GM15510 (cell line): ENCODE results near the gene AGAP1.

ENCODE experiments used
- POLR2A ChIP-seq: IDR thresholded peaks from 3 replicates; pipeline ENCODE4 v1.6.1; 2011; ENCODE audit warnings: borderline replicate concordance; ENCODE audit not compliant: insufficient read length; ENCODE audit errors: extremely low read depth

Gene AGAP1

DNA sequence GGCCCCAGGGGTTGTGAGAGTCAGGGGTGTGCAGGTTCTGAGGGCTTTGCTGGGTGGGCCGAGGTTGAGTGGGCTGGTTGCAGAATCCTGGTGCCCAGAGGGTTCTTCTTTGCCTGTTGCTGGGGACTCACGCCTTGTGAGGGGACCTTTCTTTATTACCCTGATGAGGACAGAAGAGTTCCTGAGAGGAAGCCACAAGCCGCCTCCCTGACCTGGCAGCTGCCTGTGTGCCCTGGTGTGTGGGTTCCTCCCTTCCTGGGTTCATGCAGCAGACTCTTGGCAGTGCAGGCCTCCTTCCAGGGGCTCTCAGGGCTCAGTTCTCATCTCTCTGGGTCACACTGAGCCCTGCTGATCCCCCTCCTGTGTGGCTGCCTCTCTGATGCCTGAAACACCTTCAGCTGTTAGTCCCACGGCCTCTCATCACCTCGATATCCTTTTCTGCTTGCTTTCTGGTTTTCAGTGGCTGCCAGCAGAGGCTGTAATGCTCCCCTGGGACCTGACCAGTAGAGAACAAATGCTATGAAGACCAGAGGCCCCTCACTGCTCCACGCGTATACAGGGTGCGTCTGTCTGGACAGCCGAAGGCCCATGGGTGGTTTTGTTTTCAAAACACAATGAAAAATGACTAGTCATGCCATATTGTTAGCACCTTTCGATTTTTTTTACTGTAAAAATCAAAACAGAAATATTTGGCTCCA lies 191.3 kb downstream of the AGAP1 start:
- no peak for TF ChIP-seq POLR2A

DNA sequence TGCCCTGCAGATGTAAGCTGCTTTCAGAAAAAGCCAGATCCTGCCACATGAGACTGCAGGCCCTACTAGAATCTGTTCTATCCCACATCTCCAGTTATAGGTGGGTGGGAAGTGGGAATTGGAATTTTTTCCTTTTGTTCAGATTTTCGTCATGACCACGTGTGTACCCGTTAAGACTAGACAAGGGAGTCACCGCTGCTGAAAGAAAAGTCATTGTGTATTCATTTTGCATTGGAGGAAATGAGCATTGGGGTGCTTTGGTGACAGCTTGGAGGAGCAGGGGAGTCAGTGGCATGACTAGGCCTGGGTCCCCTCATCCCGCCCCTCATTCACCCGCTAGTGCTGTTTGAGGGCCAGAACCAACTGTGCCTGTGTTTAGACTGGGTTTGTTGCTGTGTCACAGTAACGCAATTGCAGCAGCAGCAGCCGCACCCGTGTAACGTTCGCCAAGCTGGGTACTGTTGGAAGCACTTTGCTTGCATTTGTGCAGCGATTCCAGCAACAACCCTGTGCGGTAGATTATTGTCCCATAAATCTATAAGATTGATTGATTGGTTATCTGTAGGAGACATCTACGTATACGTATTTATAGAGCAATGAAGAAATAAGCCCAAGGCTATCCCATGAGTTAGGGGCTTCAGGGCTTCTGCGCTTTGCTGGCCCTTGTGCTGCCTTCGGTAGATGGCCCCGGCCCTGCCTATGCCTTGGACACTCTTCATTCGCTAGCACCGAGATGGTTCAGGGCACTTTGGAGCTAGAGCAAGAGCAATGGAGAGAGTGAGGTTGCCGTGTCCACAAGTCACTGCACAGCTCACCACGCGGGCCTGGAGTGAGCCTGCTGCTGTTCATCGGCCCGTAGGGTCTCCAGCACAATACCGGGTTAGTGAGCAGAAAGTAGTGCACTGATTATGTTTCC lies 194.9 kb downstream of the AGAP1 start:
- no peak for TF ChIP-seq POLR2A

DNA sequence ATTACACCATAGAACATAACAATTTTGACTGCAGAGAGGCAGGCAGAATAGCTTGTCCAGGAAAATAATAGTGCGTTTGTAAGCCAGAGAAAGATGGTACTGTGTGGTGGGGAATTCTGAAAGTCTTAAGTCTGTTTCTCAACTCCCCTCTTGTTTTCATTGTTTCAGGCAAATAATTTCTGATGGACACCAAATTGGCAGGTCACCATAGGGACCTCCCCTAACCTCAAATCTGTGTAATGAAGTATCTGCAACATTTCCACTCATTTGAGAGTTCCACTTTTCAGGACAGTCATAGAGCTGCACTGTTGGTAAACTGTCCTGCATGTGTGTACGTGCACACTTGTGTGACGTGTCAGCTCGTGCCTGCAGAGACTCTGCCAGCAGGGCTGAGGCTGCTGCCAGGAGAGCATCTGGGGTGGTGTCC lies 195.6 kb downstream of the AGAP1 start:
- no peak for TF ChIP-seq POLR2A

DNA sequence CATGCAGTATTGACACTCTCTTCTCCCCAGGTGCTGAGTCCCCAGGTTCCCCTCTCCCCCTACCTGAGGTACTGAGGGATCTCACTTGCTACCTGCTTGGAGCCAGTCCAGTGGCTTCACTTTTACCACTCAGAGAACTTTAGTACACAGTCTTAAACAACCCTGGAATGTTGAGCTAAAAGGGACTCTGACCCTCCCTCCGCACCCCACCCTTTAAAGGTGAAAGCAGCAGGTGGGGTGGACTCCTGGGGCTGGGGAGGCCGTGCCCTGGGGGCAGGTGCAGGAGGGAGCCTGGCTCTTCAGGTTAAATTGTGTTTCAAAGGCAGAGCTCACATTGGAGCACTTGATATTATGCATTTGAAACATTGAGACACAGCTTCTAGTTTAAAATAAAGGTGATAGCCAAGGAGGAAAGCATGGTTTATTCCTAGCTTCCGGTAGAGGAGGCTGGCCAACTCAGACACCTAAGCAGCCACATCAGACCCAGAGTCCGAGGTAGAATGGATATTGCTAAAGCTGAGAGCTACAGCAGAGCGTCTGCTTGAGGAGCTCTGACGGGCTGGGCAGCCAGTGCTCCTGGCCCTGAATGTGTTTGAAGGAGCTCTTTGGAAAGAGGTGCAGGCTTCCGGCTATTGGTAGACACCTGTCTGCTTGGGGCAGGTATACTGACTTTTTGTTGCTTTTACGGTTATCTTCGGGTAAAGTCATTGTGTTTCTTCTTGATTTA lies 196.4 kb downstream of the AGAP1 start:
- no peak for TF ChIP-seq POLR2A

DNA sequence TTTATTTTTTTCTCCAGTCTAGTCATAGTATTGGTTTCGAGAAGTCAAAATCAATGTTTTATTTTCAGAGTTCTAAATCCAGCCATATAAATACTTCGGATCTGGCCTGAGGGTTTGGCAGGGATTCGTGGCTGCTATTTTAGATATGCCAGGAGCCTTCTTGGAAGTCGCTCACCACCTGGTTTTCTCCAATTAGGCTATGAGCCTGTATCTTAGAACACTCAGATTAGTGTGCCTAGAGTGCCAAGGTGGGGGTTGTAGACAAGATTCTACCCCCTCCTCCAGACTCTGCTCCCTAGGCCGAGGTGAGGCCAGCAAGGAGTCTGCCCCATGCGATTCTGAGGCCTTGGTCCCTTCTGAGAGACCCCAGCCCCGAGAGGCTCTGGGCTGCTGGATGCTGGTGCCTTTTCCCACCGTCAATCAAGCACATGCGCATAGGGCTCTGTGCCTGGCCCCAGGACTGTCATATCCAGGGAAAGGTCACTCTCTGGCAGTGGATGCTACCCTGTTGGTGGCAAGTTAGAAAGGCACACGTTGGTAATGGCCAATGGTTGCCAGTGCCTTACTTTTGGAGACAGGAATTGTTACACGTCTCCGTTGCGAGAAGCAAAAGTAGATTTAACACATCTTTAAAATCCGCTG lies 197.1 kb downstream of the AGAP1 start:
- no peak for TF ChIP-seq POLR2A

DNA sequence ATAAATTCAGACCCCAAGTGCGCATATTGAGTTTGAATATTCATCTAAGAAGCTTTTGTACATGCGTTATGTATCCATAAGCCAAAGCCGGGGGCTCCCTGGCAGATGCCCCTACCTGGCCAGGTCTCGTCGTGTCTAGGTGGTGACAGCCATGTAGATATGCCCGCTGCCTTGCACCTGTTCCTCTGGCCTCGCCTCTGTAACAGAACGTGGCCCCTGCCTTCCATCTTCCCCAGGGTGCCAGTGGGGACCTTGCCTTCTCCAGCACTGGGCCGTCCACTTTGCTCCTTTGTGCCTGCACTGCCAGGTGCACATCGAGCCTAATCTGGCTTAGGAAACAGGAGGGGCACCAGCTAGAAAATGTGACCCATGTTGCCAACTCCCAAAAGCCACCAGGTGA lies 198.2 kb downstream of the AGAP1 start:
- no peak for TF ChIP-seq POLR2A

DNA sequence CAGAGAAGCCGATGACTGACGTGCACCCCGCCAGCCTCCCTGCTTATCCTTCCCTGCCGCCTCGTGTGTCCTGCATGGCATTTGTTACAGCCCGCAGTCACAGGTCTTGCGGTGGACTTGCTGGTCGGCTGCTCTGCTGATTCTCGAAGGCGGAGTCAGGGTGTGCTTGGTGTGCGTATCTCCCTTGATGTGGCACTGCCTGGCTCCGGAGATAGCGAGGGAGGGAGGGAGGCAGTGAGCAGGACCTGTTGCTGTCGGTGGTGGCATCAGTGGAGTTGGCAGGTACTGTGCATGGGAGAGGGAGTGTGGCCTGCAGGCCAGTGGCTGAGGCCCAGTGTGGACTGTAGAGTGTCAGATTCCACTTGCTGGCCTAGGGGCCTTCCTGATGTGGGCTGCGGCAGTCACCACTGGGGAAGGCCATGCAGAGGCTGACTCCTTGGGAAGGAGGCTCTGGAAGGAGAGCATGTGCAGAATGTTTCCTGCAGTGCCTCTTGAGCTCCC lies 198.9 kb downstream of the AGAP1 start:
- TF ChIP-seq POLR2A: no peak

DNA sequence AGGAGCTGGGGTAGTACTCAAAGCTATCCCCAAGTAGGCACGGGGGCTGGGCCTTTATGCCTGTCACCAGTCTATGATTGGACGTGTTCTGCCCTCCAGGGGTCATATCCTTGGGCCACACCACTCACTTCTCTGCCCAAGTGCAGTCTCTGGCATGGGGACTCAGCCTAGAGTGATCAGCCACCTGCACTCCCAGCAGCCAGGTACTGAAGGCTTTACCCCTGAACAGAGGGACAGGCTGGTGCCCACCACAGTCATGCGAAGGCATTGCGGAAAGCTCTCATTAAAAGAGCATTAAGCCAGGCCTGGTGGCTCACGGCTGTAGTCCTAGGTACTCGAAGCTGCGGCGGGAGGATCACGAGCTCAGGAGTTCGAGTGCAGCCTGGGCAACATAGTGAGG lies 199.4 kb downstream of the AGAP1 start:
- TF ChIP-seq POLR2A: no peak

DNA sequence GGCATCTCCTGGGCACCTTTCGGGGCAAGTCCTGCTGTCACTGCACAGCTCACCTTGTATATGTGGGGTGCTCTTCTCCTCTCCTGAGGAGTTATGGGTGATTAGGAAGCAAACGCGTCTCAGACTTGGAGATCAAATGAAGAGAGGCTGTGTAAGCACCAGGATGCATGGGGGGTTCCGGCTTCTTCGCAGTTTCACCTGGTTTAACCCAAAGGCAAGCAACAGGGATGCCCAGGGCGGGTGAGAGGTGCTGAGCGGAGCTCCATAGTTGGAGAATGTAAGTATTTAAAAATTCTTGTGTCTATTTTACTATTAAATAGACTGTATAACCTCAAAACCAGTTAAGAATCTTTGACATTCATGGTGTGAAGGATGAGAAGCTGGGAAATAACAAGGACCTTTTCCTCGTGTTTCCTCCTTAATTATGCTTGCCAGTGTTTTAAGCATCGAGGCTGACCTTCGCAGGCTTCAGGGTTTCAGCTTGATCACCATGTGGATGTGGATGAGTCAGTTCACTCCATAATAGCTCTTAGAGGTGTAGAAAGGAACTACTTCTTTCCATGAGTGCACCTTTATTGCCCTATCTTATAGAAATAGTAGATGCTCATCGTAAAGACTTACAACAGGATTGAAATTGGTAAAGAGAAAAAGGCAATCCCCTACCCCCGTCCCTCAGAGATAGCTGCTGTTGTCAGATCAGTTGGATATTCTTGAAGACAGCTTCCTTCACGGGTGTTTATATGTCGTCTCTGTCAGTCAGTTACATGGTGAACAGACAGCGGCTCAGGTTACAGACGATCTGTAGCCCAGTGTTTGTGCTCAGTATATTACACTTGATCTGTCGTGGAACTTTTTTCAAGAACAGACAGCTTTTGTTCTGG lies 201.1 kb downstream of the AGAP1 start:
- TF ChIP-seq POLR2A: no peak

DNA sequence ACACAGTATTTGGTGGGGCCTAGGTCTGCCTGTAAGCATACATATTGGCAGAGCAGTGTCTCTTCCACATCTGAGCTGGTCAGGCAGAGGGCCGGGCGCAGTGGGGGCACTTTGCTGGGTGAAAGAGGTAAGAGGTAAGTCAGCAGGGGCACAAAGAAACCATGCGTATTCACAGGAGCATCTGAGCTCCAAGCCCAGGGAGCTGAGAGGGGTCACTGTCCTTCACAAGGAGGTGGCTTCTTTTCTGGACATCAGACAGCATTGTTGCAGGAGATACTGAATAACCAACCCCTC lies 201.7 kb downstream of the AGAP1 start:
- no peak for TF ChIP-seq POLR2A

DNA sequence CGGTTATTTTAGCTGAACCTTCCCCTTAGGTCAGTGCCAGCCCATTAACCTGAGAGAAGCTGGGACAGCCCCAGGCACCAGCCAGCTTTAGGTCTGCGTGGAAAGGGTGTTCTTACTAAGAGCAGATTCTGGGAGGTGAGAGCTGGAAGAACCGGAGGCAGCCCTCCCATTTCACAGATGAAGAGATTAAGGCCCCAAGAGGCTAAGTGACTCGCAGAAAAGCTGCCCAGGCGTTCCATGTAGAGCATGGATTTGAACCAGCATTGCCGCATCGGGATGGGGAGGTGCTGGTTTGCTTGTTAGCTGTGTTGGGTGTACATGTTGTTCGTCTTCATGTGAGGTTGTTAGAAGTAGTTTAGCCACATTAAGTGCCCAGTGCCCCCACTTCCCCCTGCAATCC lies 203.2 kb downstream of the AGAP1 start:
- no peak for TF ChIP-seq POLR2A

DNA sequence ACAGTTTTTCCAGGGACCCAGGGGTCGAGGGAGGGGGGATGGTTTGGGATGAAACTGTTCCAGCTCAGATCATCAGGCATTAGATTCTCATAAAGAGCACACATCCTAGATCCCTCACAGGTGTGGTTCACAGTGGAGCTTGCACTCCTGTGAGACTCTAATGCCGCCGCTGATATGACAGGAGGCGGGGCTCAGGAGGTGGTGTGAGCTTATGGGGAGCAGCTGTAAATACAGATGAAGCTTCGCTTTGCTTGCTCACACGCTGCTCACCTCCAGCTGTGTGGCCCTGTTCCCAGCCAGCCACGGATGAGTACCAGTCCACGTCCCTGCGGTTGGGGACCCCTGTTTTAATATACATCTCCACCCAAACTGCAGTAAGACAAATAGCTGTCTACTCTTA lies 204.2 kb downstream of the AGAP1 start:
- no peak for TF ChIP-seq POLR2A

DNA sequence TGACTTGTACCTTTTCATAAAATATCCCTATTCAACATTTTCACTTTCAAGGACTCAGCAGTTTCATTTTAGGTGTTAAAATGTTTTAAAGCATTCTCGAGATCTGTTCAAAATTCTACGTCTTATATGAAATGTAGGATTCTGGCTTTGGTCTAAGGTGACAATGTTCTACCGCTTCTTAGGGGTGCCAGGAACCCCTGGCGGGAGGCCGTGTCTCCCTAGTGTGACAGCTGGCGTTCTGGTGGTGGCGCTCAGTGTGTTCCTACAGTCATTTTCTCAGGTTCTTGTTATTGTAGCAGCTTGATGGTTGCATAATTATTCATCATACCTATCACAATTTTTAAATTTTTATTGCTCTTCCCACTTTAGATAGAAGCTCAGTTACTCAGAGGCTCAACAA lies 204.6 kb downstream of the AGAP1 start:
- no peak for TF ChIP-seq POLR2A

DNA sequence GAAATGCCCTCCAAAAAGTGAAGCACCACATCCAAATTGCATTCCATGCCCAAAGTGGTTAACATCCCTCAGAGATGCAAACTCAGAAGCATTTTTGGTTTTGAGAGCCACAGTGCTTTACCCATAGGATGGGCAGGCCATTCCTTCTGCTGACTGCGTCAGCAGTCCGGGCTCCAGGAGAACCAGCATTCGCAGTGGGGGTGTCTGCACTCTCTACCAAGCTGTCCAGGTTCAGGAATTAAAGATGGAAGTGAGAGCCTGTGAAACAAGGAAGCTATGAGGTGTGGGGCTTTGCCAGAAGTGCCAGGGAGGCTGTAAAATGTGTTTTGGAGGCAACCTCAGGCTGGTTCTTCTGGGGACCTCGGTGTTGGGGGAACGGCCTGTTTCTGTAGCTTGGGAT lies 205.7 kb downstream of the AGAP1 start:
- no peak for TF ChIP-seq POLR2A
